GM12873 (cell line): Measurements from ENCODE around the gene ZEB2.

Experiments
- CTCF ChIP-seq: IDR thresholded peaks from 2 replicates; pipeline ENCODE4 v1.5.1; 2012; ENCODE audit warnings: low read depth, mild to moderate bottlenecking, moderate library complexity, low read length, control low read depth; ENCODE audit not compliant: insufficient read depth; ENCODE audit errors: missing control alignments

ZEB2 gene

GRCh38 chr2:144516981-144517865 lies 2.7 kb downstream of the ZEB2 start:
- no peak for TF ChIP-seq CTCF

GRCh38 chr2:144516411-144516980 lies 3.4 kb downstream of the ZEB2 start:
- TF ChIP-seq CTCF: no peak

- no peak for TF ChIP-seq CTCF
Observed at GRCh38 chr2:144515696-144516410, 4.1 kb downstream of the ZEB2 start.

GRCh38 chr2:144515099-144515695 lies 4.7 kb downstream of the ZEB2 start:
- TF ChIP-seq CTCF: no peak

GRCh38 chr2:144514616-144515091 lies 5.3 kb downstream of the ZEB2 start:
- no peak for TF ChIP-seq CTCF

- TF ChIP-seq CTCF: no peak
Observed at GRCh38 chr2:144513388-144514101, 6.4 kb downstream of the ZEB2 start.
